22Rv1 (cell line): ENCODE data around the gene PPP6R1.

ENCODE experiments used
- CTCF ChIP-seq: fragments of 450-650 bp; IDR thresholded peaks from 2 replicates; pipeline ENCODE4 v1.5.1; 2017; ENCODE audit warnings: mild to moderate bottlenecking
- ZFX ChIP-seq: fragments of 450-650 bp; IDR thresholded peaks from 2 replicates; pipeline ENCODE4 v1.6.1; 2017; ENCODE audit warnings: antibody characterized with exemption, borderline replicate concordance

- TF ChIP-seq CTCF (no peak), ZFX (no peak)
Observed at GRCh38 chr19:55253842-55254624, 4.8 kb downstream of the PPP6R1 start.
